T-helper 1 cell treated with Interleukin-12 subunit alpha and Interleukin-12 subunit beta and Interleukin-4 antibody, amounts not matched to agents 30 μg/mL and 1 μg/mL, for 36 hours (primary cell): ENCODE data around the gene BEX1.
"Not testable (repeated sequence)": the region's sequence is repeated elsewhere in the genome, so short reads cannot be mapped to it uniquely, and the experiment has no call there.

ENCODE experiments used
- H3K27ac Mint-ChIP-seq: one replicate; pipeline ENCODE4 v1.8.0; 2021; ENCODE audit warnings: mild to moderate bottlenecking, mixed read lengths
- H3K27me3 Mint-ChIP-seq: one replicate; pipeline ENCODE4 v1.8.0; 2021; ENCODE audit warnings: low read depth, mixed read lengths
- H3K36me3 Mint-ChIP-seq: one replicate; pipeline ENCODE4 v1.8.0; 2021; ENCODE audit warnings: low read depth, mixed read lengths
- H3K4me1 Mint-ChIP-seq: one replicate; pipeline ENCODE4 v1.8.0; 2021; ENCODE audit warnings: low read depth, mixed read lengths
- H3K4me3 Mint-ChIP-seq: one replicate; pipeline ENCODE4 v1.8.0; 2021; ENCODE audit warnings: mild to moderate bottlenecking, moderate library complexity, mixed read lengths
- H3K9me3 Mint-ChIP-seq: one replicate; pipeline ENCODE4 v1.8.0; 2021; ENCODE audit warnings: mixed read lengths

The BEX1 gene

DNA sequence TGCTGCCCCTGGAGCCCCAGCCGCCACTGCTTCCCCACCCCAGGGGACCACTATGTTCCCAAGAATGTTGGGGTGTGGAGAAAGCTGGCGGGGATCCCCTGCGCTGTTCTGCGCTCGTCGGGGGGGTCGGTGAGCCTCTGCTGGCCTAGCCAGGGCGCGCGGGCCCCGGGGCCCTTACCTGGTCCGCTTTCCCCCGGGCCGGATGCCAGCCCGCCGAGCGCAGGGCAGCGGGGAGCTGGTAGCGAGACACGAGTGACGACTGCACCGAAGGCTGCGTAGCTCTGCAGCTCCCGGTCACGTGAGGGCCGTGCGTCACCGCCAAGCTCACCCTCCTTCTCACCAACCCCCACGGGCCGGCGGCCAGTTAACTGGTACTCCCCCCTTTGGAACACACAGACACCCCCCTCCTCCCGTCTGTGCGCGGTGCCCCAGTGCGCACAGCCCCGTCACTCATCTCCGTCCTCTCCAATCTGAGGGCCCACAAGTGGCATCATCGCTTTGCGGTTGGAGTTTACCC lies at the start of gene BEX1:
Gene BEX1 (minus strand): TSS at position 254 of the 517 bp plus-strand sequence. CDS start 897 bp downstream, outside the sequence.
- no peak within 1 kb of the TSS for H3K4me3 Mint-ChIP-seq
- no peak within 1 kb of the TSS for H3K27ac Mint-ChIP-seq
- no peaks in the 10 kb centered on the region for H3K9me3 Mint-ChIP-seq
- H3K36me3 Mint-ChIP-seq, result no peaks in the 10 kb centered on the region
- no peaks in the 10 kb centered on the region for H3K4me1 Mint-ChIP-seq
- H3K27me3 Mint-ChIP-seq, result peaks cover 12% of the 10 kb centered on the region

DNA sequence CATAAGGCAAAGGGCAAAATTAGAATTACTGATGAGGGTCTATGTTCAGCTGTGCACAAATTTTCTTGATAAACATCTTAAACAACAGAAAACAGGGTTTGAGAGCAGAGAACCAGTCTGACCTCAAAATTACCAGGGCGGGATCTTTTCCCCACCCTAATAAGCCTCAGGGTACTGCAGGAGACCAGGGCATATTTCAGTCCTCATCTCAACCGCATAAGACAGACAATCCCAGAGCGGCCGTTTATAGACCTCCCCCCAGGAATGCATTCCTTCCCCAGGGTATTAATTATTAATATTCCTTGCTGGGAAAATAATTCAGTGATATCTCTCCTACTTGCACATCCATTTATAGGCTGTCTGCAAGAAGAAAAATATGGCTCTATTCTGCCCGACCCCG lies 45.5 kb upstream of the BEX1 start:
- H3K9me3 Mint-ChIP-seq, H3K4me3 Mint-ChIP-seq, H3K27ac Mint-ChIP-seq, H3K36me3 Mint-ChIP-seq, H3K4me1 Mint-ChIP-seq, H3K27me3 Mint-ChIP-seq: not testable (repeated sequence)

GRCh38 chrX:103107836-103108235 lies 43.9 kb upstream of the BEX1 start:
- peaks cover 4% of the 10 kb centered on the region for H3K9me3 Mint-ChIP-seq
- no peak overlapping the region for H3K27ac Mint-ChIP-seq
- H3K36me3 Mint-ChIP-seq, result no peaks in the 10 kb centered on the region
- H3K4me3 Mint-ChIP-seq, result no peak overlapping the region
- H3K27me3 Mint-ChIP-seq, result no peaks in the 10 kb centered on the region
- H3K4me1 Mint-ChIP-seq, result no peaks in the 10 kb centered on the region

DNA sequence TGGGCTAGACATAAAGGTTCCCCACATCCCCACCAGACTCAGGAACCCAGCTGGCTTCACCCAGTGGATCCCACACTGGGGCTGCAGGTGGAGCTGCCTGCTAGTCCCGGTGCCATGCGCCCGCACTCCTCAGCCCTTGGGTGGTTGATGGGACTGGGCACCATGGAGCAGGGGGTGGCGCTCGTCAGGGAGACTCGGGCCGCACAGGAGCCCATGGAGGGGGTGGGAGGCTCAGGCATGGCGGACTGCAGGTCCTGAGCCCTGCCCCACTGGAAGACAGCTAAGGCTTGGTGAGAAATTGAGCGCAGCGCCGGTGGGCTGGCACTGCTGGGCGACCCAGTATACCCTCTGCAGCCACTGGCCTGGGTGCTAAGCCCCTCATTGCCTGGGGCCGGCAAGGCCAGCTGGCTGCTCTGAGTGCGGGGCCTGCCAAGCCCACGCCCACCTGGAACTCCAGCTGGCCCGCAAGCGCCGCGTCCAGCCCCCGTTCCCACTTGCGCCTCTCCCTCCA lies 43.3 kb upstream of the BEX1 start:
- not testable (repeated sequence) for H3K36me3 Mint-ChIP-seq, H3K4me3 Mint-ChIP-seq, H3K4me1 Mint-ChIP-seq, H3K27me3 Mint-ChIP-seq, H3K27ac Mint-ChIP-seq, H3K9me3 Mint-ChIP-seq

- H3K4me3 Mint-ChIP-seq, H3K36me3 Mint-ChIP-seq, H3K27ac Mint-ChIP-seq, H3K27me3 Mint-ChIP-seq, H3K4me1 Mint-ChIP-seq, H3K9me3 Mint-ChIP-seq: not testable (repeated sequence)
Observed at GRCh38 chrX:103104370-103104769, 40.4 kb upstream of the BEX1 start.

GRCh38 chrX:103103866-103104265 lies 39.9 kb upstream of the BEX1 start:
- H3K4me3 Mint-ChIP-seq, H3K36me3 Mint-ChIP-seq, H3K27me3 Mint-ChIP-seq, H3K4me1 Mint-ChIP-seq, H3K9me3 Mint-ChIP-seq, H3K27ac Mint-ChIP-seq: not testable (repeated sequence)

DNA sequence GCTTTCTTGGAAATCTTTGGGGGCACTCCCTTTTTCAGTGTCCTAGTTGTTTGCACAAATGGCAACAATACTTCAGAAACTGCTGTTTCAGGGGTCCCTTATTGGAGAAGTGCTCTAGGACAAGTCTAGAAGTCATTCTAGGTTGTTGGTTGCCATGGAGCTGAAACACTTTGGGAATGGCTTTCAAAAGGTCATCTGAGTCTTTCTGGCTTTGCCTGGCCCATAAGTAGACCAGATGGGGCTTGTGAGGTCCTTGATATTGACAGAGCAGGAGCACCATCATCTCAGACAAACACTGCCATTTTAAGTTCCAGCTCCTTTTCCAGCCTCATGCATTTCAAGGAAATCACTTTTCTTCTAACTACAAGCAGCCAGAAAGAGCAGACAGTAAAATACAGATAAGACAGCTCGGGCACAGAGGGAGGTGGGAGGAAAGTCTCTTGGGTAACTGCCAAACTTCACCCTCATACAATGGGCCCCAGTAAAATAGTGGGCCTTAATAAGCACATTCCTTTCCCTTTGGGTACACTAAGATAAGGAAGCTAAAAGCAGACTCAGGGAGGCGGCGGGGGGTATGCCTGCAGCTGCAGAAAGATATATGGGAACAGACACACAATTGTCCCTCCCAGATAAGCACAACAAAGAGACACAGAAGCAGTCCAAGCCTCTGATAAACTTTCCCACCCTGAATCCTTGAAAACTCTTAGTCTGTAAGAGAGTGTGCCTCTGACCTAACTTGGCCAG lies 37.5 kb upstream of the BEX1 start:
- no peak overlapping the region for H3K4me3 Mint-ChIP-seq
- no peaks in the 10 kb centered on the region for H3K9me3 Mint-ChIP-seq
- H3K36me3 Mint-ChIP-seq, result no peaks in the 10 kb centered on the region
- no peak overlapping the region for H3K27ac Mint-ChIP-seq
- no peaks in the 10 kb centered on the region for H3K27me3 Mint-ChIP-seq
- H3K4me1 Mint-ChIP-seq, result no peaks in the 10 kb centered on the region

DNA sequence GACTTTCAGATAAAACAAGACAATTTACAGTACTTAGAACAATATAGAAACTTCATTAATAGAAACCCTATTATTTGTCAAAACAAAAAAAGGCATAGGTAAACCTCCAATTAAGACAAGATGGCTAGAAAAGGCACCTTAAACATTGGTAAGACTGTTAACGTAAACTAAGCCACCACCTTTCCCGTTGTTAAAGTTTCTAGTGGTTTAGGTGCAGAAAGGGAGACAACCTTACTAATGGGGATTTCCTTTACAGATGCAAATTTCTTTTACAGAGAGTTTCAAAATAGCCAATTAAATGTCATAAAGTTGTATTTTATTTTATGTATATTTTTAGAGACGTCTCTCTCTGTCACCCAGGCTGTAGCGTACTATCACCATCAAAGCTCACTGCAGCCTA lies 36.5 kb upstream of the BEX1 start:
- Mint-ChIP-seq H3K36me3 (no peaks in the 10 kb centered on the region), H3K4me3 (no peak overlapping the region), H3K27ac (no peak overlapping the region), H3K27me3 (no peaks in the 10 kb centered on the region), H3K4me1 (no peaks in the 10 kb centered on the region), H3K9me3 (no peaks in the 10 kb centered on the region)

- H3K9me3 Mint-ChIP-seq, result no peaks in the 10 kb centered on the region
- H3K36me3 Mint-ChIP-seq, result no peaks in the 10 kb centered on the region
- no peak overlapping the region for H3K27ac Mint-ChIP-seq
- H3K4me1 Mint-ChIP-seq, result no peaks in the 10 kb centered on the region
- H3K27me3 Mint-ChIP-seq, result no peaks in the 10 kb centered on the region
- H3K4me3 Mint-ChIP-seq, result no peak overlapping the region
Observed at GRCh38 chrX:103099691-103100090, 35.7 kb upstream of the BEX1 start.

DNA sequence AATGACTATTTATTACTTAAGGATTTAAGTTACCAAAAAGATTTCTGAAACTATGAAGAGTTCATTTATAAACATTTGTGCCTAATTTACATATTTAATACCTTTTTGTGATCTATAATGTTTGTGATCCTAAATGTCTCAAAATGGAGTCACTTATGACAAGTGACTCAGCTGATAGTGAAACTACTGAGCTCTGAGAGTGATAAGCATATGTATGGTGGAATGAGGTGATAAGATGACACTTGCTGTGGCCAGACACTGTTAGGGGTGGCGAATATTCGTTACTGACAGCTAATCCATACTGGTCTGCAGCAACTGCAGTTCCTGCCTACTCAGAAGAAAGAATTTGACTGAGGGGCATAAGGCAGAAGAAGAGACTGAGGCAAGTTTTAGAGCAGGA lies 34.5 kb upstream of the BEX1 start:
- Mint-ChIP-seq H3K36me3 (no peaks in the 10 kb centered on the region), H3K4me1 (no peaks in the 10 kb centered on the region), H3K9me3 (no peaks in the 10 kb centered on the region)

DNA sequence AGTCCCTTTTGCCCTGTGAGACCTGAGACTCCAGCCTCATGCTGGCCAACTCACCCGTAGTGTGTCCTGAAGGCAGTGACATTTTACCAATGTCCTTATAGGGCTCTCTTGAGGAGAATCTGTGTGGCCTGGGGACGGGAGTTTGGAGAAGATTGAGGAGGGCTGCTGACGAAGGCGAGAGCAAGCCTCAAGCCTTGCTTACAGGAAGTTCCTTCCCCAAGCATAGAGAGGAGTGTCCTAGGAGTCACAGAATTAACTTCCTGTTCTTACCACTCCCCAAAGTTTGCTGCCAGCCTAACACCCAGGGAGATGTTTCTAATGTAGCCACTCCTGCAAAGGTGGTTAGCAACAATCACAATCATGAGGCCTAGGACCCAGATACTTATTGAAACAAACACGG lies 29.0 kb upstream of the BEX1 start, which contains the start of gene NXF3:
Gene NXF3 (minus strand): TSS at position 202 of the 400 bp plus-strand sequence. CDS start 120 bp downstream, at position 82.
- Mint-ChIP-seq H3K4me1 (no peaks in the 10 kb centered on the region), H3K27ac (no peak within 1 kb of the TSS), H3K9me3 (no peaks in the 10 kb centered on the region), H3K36me3 (no peaks in the 10 kb centered on the region), H3K27me3 (no peaks in the 10 kb centered on the region), H3K4me3 (no peak within 1 kb of the TSS)

More for the DNA sequence above, 34.5 kb upstream of the BEX1 start:
- H3K27ac Mint-ChIP-seq, result no peak overlapping the region
- no peaks in the 10 kb centered on the region for H3K27me3 Mint-ChIP-seq
- no peak overlapping the region for H3K4me3 Mint-ChIP-seq

- Mint-ChIP-seq H3K4me3 (no peak overlapping the region), H3K36me3 (no peaks in the 10 kb centered on the region), H3K4me1 (no peaks in the 10 kb centered on the region), H3K9me3 (no peaks in the 10 kb centered on the region), H3K27ac (no peak overlapping the region), H3K27me3 (no peaks in the 10 kb centered on the region)
Observed at GRCh38 chrX:103081051-103081450, 17.1 kb upstream of the BEX1 start.

- Mint-ChIP-seq H3K4me1 (no peaks in the 10 kb centered on the region), H3K36me3 (no peaks in the 10 kb centered on the region), H3K27ac (no peak overlapping the region), H3K9me3 (no peaks in the 10 kb centered on the region), H3K4me3 (no peak overlapping the region), H3K27me3 (no peaks in the 10 kb centered on the region)
Observed at GRCh38 chrX:103073467-103073866, 9.5 kb upstream of the BEX1 start.

DNA sequence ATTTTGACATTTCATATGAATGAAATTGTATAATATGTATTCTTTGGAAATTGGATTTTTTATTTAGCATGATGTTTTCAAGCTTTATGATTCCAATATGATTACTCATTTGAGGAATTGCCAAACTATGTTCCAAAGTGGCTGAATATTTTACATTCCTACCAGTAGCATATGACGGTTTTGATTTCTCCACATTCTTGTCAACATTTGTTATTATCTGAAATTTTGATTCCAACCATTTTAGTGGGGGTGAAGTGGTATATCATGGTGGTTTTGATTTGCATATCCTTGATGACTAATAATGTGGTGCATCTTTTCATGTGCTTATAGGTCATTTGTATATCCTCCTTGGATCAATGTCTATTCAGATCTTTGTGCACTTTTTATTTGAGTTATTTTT lies 2.6 kb upstream of the BEX1 start:
- Mint-ChIP-seq H3K4me3 (no peak overlapping the region), H3K4me1 (no peaks in the 10 kb centered on the region), H3K27me3 (peaks cover 12% of the 10 kb centered on the region), H3K27ac (no peak overlapping the region), H3K36me3 (no peaks in the 10 kb centered on the region), H3K9me3 (no peaks in the 10 kb centered on the region)

DNA sequence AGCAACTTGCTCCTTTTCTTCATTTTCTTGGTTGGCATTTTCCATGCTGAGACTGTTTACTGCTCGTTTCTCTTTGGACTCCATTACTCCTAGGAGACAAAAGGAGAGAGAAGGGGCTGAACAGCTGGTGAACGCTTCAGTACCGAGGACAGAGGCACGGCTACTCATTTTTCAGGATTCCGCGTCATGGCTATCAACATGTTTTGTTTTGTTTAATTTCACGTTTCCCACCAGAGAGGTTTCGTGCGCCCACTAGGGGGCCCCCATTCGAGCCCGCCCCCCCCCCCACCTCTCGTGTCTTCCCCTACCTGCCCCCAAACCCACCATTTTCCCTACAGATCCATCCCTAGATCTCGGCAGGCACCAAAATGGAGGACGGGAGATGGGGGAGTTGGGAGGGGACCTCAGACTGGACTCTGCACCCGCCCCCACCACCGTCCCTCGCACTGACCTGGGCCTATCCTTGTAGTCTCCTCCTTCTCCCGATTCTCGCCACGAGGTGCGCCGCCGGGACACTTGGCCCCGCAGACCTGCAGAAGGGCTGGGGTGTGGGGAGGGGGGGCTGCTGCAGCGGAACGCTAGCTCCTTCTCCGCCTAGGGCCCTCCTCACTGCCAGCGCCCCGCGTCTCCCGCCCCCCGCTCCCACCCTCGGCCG lies 653 bp downstream of the BEX1 start:
- no peak overlapping the region for H3K4me3 Mint-ChIP-seq
- no peaks in the 10 kb centered on the region for H3K9me3 Mint-ChIP-seq
- H3K27ac Mint-ChIP-seq, result no peak overlapping the region

More for the DNA sequence above, 653 bp downstream of the BEX1 start:
- Mint-ChIP-seq H3K36me3 (no peaks in the 10 kb centered on the region), H3K4me1 (no peaks in the 10 kb centered on the region), H3K27me3 (peaks cover 12% of the 10 kb centered on the region)
